H1 (cell line): Measurements from ENCODE around the gene CEP250. TPM values are rescaled to one million over a fixed set of nuclear protein-coding genes. Genes with fewer than 3 reads are reported as not detected.

Experiments
- CTBP2 ChIP-seq: IDR thresholded peaks from 2 replicates; pipeline ENCODE4 v1.7.0; 2011; ENCODE audit warnings: borderline replicate concordance, mild to moderate bottlenecking, moderate library complexity, mixed read lengths, low read length; ENCODE audit not compliant: insufficient read depth, insufficient read length
- EP300 ChIP-seq, 2 experiments: IDR thresholded peaks; 1 replicate in 1 of 2; 2 replicates in 1 of 2; pipeline ENCODE4 v1.6.1; 2011 to 2012; ENCODE audit warnings: low read depth in 2 of 2, low read length in 2 of 2, mild to moderate bottlenecking in 2 of 2, borderline replicate concordance in 1 of 2, inconsistent platforms in 1 of 2, moderate library complexity in 1 of 2
- polyA plus RNA-seq, 7 experiments: library from polyadenylated mRNA; depleted of rRNA in 3 of 7; stranded (reverse) in 5 of 7; unstranded in 2 of 7; fragments of >200 nt in 5 of 7; fragments of 200-250 nt in 2 of 7; gene quantifications; 1 replicate in 5 of 7; 2 replicates in 1 of 7; 4 replicates in 1 of 7; pipeline versions ENCODE4 v1.2.1 to v1.2.3, GENCODE V29; 2011 to 2013; ENCODE audit warnings: missing spikeins in 2 of 7, mixed read lengths in 2 of 7
- total RNA-seq: library from RNA; stranded (reverse); fragmentation: NEBNext Ultra II Directional; extraction: Animal tissue kit (Norgen Biotek cat#: 25700); gene quantifications from 2 replicates; pipeline ENCODE4 v1.2.1, GENCODE V29; 2021
- TF ChIP-seq, protein P1 (sequence below): IDR thresholded peaks from 2 replicates; pipeline ENCODE4 v1.6.1; 2012; ENCODE audit warnings: low read length, inconsistent platforms

Gene CEP250
- total and polyA plus RNA-seq, 2 of the 8 experiments (the other 6 are each of a cell fraction or from before 2014, with no cell fraction given), result 2.6 to 33.7 TPM

GRCh38 chr20:35451295-35451694 is 4.1 kb upstream of the CEP250 start (continued):
- TF ChIP-seq CTBP2 (no peak), EP300 (IDR thresholded peaks at IDR 0.05; ENCODE audit: borderline replicate concordance in 1 of 2, low read depth in 2 of 2, low read length in 2 of 2) (no peak)
- TF ChIP-seq, protein P1, sequence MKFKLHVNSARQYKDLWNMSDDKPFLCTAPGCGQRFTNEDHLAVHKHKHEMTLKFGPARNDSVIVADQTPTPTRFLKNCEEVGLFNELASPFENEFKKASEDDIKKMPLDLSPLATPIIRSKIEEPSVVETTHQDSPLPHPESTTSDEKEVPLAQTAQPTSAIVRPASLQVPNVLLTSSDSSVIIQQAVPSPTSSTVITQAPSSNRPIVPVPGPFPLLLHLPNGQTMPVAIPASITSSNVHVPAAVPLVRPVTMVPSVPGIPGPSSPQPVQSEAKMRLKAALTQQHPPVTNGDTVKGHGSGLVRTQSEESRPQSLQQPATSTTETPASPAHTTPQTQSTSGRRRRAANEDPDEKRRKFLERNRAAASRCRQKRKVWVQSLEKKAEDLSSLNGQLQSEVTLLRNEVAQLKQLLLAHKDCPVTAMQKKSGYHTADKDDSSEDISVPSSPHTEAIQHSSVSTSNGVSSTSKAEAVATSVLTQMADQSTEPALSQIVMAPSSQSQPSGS, result no peak
